HL-60 (cell line): ENCODE measurements around the gene CAGE1.

ENCODE experiments used
- DNase-seq, 2 experiments: peaks; one replicate each; pipeline ENCODE4 v3.0.0-alpha.2; 2010 to 2020; ENCODE audit warnings: low read depth in 1 of 2, low spot score in 1 of 2
- H3K27ac ChIP-seq: fragments of 250-450 bp; sonication (Bioruptor Pico); replicated peaks from 2 replicates; pipeline ENCODE4 v1.5.1; 2020; ENCODE audit warnings: mild to moderate bottlenecking, moderate library complexity
- H3K27me3 ChIP-seq: fragments of 250-450 bp; sonication (Bioruptor Pico); 2 replicates; pipeline ENCODE4 v1.5.1; 2021; ENCODE audit warnings: mild to moderate bottlenecking, moderate library complexity; ENCODE audit not compliant: insufficient read depth, poor library complexity, severe bottlenecking
- H3K4me3 ChIP-seq: replicated peaks from 2 replicates; pipeline ENCODE4 v1.5.1; 2011; ENCODE audit warnings: mild to moderate bottlenecking, control low read depth, low read length; ENCODE audit not compliant: insufficient read depth
- GABPA ChIP-seq: IDR thresholded peaks from 2 replicates; pipeline ENCODE4 v1.6.1; 2012; ENCODE audit warnings: low read depth
- POLR2AphosphoS5 ChIP-seq: IDR thresholded peaks from 2 replicates; pipeline ENCODE4 v1.6.1; 2012; ENCODE audit warnings: low read depth
- SPI1 ChIP-seq: IDR thresholded peaks from 2 replicates; pipeline ENCODE4 v1.6.1; 2012; ENCODE audit warnings: low read depth, mild to moderate bottlenecking, borderline replicate concordance
- TF ChIP-seq, protein P1 (sequence below): IDR thresholded peaks from 2 replicates; pipeline ENCODE4 v1.6.1; 2012; ENCODE audit warnings: low read depth; ENCODE audit not compliant: insufficient replicate concordance
- TF ChIP-seq, protein P2 (sequence below): IDR thresholded peaks from one replicate; pipeline ENCODE4 v1.5.1; 2011; ENCODE audit warnings: low read length, control low read depth, inconsistent platforms; ENCODE audit not compliant: insufficient read depth

The CAGE1 gene

GRCh38 chr6:7290079-7290478 is 99.5 kb downstream of the CAGE1 start:
- TF ChIP-seq GABPA: no peak
- TF ChIP-seq, protein P1, sequence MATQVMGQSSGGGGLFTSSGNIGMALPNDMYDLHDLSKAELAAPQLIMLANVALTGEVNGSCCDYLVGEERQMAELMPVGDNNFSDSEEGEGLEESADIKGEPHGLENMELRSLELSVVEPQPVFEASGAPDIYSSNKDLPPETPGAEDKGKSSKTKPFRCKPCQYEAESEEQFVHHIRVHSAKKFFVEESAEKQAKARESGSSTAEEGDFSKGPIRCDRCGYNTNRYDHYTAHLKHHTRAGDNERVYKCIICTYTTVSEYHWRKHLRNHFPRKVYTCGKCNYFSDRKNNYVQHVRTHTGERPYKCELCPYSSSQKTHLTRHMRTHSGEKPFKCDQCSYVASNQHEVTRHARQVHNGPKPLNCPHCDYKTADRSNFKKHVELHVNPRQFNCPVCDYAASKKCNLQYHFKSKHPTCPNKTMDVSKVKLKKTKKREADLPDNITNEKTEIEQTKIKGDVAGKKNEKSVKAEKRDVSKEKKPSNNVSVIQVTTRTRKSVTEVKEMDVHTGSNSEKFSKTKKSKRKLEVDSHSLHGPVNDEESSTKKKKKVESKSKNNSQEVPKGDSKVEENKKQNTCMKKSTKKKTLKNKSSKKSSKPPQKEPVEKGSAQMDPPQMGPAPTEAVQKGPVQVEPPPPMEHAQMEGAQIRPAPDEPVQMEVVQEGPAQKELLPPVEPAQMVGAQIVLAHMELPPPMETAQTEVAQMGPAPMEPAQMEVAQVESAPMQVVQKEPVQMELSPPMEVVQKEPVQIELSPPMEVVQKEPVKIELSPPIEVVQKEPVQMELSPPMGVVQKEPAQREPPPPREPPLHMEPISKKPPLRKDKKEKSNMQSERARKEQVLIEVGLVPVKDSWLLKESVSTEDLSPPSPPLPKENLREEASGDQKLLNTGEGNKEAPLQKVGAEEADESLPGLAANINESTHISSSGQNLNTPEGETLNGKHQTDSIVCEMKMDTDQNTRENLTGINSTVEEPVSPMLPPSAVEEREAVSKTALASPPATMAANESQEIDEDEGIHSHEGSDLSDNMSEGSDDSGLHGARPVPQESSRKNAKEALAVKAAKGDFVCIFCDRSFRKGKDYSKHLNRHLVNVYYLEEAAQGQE: no peak
- TF ChIP-seq, protein P2, sequence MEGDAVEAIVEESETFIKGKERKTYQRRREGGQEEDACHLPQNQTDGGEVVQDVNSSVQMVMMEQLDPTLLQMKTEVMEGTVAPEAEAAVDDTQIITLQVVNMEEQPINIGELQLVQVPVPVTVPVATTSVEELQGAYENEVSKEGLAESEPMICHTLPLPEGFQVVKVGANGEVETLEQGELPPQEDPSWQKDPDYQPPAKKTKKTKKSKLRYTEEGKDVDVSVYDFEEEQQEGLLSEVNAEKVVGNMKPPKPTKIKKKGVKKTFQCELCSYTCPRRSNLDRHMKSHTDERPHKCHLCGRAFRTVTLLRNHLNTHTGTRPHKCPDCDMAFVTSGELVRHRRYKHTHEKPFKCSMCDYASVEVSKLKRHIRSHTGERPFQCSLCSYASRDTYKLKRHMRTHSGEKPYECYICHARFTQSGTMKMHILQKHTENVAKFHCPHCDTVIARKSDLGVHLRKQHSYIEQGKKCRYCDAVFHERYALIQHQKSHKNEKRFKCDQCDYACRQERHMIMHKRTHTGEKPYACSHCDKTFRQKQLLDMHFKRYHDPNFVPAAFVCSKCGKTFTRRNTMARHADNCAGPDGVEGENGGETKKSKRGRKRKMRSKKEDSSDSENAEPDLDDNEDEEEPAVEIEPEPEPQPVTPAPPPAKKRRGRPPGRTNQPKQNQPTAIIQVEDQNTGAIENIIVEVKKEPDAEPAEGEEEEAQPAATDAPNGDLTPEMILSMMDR: no peak
- no peak for TF ChIP-seq SPI1
- no peak for TF ChIP-seq POLR2AphosphoS5
- H3K27ac ChIP-seq: no peak overlapping the region
- H3K4me3 ChIP-seq: no peak overlapping the region
- no peaks in the 10 kb centered on the region for H3K27me3 ChIP-seq
- DNase-seq: no peak

- H3K27me3 ChIP-seq: no peaks in the 10 kb centered on the region
- TF ChIP-seq POLR2AphosphoS5: no peak
- no peak for TF ChIP-seq SPI1
- no peak for TF ChIP-seq GABPA
- TF ChIP-seq, protein P2: no peak
- TF ChIP-seq, protein P1: no peak
- no peak overlapping the region for H3K27ac ChIP-seq
- H3K4me3 ChIP-seq: no peak overlapping the region
- DNase-seq: no peak
Observed at GRCh38 chr6:7285416-7285815, 104.1 kb downstream of the CAGE1 start.

- Histone ChIP-seq H3K4me3 (no peak overlapping the region), H3K27me3 (no peaks in the 10 kb centered on the region), H3K27ac (no peak overlapping the region)
- DNase-seq: no peak
- TF ChIP-seq GABPA (no peak), POLR2AphosphoS5 (no peak), SPI1 (no peak)
- TF ChIP-seq, protein P2: no peak
- TF ChIP-seq, protein P1: no peak
Observed at GRCh38 chr6:7283676-7284075, 105.9 kb downstream of the CAGE1 start.
